Middle frontal gyrus (tissue), 1 donor: Measurements from ENCODE around the gene NAP1L4.

Source experiments
- DNase-seq: peaks from one replicate; pipeline ENCODE4 v3.0.0-alpha.2; 2015; ENCODE audit warnings: low spot score; ENCODE audit errors: extremely low spot score

Gene NAP1L4

DNA sequence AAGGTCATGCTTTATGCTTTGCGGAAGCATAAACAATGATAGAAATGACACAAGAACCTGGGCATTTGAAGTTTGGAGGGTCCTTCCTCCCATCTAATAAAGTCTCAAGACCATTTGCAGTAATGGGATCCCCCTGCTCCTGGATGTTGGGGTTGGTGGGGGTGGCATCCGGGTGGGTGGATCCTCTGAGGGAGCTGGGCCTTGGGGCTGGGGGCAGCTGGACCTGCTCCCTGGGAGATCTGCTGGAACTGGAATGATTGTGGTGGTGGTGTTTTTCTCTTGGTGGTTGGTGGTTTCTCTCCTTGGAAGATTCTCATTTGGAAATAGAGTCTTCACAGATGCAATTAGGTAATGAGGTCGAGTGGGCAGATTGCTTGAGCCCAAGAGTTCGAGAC is 2.2 kb upstream of the NAP1L4 start:
- DNase-seq, result no peak

- DNase-seq, result no peak
Measured at GRCh38 chr11:2992997-2993325, 832 bp upstream of the NAP1L4 start.

DNA sequence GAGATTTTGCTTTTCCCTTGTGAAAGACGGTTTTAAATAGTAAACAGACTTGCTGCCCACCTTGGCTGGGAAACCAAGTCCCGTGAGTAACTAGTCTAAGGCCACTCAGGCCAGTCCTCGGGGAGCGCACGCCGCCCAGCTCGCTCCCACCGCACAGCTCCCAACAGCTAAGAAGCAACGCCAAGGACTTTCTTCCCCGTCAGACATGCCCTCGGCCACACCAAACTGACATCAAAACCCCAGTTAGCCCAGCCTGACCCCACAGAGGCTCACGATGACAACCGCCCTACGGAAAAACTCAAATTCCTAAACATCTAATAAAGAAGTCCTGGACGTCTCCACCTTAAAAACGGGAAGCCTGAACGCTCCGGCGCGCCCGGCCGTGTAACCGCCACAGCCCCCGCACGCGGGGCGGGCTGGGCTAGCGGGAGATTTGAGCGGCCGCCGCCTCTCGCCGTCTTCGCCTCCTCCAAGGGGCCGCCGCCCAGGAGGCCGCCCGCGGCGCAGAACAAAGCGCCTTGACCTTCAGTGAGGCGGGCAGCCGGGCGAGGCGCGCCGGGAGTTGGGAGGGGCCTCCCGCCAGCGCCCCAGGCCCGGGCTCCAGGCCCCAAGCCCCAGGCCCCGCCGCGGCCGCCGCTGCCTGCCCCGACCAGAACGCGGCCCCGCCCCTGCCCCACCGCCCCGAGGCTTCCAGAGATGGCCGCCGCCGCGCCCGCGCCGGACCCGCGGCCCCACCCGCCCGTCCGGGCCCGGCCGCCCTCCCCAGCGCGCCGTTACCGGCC is 486 bp downstream of the NAP1L4 start:
- no peak for DNase-seq

GRCh38 chr11:2990617-2991451 is 1.3 kb downstream of the NAP1L4 start:
- DNase-seq, result no peak

DNA sequence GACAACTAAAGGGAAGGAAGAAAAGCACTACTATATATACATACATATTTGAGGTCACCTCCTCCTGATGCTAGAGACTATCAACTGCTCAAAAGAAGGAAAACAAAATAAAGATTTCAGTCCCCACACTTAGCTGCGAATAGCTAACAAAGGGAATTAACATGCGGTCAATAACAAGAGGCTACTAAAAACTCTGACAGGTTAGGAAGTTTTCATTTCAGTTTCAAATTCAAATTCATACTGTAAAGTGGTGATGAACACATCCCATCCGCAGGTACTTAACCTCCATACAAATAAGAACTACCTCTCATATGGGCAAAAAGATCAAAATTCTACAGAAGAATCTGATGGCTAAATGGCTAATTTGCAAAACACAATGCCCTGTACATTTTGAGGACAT is 2.6 kb downstream of the NAP1L4 start:
- DNase-seq, result no peak

DNA sequence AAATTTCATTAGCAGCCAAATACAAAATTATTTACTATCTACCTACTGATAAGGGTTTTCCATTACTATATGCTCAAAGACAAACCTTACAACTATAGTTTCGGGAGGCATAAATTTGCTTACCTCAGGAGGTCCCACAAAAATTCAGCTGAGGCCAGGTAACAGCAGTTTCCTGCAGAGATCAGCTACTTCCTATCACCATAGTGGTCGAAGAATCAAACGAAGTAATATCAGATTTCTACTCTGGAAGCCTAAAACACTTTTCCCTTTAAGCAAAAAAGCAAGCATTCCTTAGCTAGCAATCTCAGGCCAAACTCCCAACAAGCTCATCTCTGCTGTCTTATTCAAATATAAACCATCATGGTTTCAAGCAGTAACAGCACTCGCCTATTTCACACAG is 3.1 kb downstream of the NAP1L4 start:
- DNase-seq, result no peak

- DNase-seq, result no peak
Measured at GRCh38 chr11:2987881-2988861, 4.0 kb downstream of the NAP1L4 start.

GRCh38 chr11:2983908-2984307 is 8.2 kb downstream of the NAP1L4 start:
- no peak for DNase-seq

- no peak for DNase-seq
Measured at GRCh38 chr11:2982214-2982613, 9.9 kb downstream of the NAP1L4 start.

- DNase-seq, result no peak
Measured at GRCh38 chr11:2981130-2981529, 11.0 kb downstream of the NAP1L4 start.

DNA sequence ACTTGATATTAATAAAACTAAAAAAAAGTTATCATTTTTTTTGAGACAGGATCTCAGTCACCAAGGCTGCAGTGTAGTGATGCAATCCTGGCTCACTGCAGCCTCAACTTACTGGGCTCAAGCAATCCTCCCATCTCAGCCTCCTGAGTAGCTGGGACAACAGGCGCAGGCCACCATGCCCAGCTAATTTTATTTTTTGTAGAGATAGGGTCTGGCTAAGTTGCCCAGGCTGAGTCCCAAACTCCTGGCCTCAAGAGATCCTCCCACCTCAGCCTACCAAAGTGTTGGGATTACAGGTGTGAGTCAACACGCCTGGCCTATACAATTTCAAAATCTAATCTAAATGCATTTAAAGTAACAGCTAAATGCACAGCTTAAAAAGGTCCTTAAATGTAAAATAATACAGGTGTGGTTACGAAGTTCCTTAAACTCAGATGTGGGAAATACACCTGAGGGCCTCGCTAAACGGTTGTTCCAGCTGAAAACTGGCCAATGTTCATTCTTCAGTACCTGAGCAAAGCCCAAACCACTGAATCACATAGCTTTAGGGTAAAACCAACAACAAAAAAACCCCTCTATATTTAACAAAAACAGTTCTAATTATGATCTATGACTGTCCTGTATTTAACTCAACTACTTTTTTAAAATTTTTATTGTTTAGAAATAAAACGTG is 11.8 kb downstream of the NAP1L4 start:
- DNase-seq, result no peak

DNA sequence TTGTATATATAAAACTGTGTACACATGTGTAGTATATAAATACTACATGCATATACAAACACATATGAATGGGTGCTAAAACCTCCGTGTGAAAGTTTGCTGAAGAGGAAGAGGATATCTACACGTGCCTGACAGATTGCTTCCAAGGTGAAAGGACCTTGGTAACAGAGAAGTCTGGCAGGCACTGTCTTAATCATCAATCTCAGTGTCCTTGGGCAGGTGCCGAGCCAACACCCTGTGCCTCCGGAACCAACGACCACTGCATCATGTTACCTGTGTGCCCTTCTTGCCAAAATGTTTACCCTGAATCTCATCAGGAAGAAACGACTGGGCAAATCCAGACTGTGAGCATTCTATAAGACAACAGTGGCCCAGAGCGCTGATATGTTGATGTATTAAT is 15.0 kb downstream of the NAP1L4 start:
- DNase-seq, result no peak

- no peak for DNase-seq
Measured at GRCh38 chr11:2976294-2977063, 15.7 kb downstream of the NAP1L4 start.

GRCh38 chr11:2975594-2975993 is 16.5 kb downstream of the NAP1L4 start:
- peak; percentile 24 for DNase-seq

DNA sequence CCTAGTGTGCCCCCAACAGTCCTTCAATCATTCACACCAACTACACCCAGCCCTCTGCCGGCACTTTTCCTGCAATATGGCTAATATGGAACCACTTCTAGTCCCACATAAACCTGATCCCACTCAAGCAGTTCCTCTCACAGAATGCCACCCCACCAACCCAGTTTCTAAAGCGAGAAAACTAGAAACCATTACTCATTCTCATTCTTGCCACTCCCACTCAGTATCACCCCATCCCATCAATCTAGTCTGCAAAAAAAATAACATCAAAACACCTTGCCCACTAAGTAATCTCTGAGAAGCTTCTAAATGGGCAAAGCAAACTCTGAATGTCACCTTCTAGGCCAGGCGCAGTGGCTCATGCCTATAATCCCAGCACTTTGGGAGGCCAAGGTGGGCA is 17.9 kb downstream of the NAP1L4 start:
- DNase-seq, result no peak

DNA sequence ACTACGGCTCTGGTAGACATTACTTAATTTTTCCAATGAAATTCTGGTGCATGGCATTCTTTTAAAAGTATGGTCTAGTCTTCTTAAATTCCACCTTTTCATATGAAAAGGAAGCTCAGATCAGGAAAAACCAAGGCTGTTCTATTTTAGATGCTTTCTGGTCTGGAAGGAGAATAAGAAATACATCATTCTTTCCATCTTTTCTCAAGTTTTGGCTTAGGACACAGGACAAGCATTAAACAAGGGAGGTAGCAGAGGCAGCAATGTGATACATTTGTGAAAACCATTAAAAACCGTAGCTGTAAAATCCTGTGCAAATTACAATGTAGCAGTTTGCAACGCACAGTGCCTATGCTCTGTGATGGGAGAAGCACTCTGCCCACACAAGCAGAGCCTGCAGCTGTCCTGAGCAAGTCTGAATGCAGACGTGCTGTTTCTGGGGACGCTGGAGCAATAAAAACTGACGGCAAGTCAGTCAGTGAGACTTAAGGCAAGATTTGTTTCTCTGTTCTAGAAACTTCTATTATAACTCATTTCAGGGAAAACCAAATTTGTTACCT is 23.7 kb downstream of the NAP1L4 start:
- DNase-seq, result no peak

DNA sequence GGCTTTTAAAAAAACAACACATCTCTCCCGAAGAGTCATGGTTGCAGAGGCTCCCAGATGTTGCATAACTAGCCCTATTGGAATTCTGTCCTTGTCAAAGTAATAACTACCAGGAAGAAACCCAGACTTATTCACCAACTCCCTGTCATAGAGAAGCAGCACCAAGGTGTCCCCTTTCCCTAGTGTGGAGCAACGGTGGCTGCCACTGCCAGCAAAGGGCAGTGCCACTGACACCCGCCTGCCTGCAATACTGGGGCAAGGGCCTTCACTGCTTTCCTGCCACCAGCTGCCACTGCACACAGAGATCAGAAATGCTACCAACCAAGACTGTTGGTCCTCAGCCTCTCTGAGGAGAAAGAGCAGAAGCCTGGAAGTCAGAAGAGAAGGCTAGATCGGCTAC is 27.3 kb downstream of the NAP1L4 start:
- DNase-seq, result no peak

DNA sequence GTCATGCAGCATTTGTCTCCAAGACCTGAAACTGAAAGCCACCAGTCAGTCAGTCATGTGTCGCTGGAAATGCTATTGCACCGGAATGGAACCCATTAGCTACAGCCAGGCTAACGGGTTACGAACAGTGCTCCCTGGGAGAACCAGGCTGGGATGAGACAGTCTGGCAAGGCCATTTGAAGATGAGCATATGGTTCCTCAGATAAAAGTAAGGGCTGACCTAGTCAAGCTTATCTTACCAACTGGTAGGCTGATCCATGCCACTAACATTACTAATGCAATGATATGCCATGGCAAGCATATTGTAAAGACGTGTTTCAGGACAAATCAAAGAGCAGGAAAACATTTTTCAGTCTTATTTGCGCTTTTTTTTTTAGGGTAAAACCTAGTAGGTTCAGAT is 28.4 kb downstream of the NAP1L4 start:
- no peak for DNase-seq

DNA sequence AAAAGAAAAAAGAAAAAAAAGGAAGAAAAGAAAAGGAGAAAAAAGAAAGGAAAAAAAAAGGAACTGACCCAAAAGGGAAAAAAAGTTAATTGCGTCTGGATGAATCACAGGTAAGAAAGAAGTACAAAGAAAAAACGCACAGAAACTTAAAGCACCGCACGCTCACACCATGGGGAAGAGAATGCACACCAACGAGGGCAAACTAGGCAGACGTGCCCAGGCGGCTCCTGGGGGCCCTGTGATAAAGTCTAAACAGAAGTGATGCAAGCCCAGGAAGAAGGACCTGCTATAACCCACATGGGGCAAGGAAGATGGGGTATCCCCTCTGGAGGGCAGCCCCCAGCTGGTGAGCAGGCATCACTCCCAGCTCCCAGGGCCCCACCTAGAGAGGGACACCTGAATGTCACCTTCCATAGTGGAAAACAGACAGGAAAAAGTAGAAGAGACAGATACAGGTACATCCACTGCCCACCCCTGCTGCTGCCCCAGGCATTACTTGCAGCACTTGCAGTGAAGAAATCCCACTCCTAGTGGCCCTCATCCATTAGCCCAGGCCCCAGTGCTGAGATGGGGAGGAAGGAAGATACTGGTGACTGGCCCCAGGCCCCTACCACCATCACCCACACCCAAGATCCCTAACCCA is 28.9 kb downstream of the NAP1L4 start:
- DNase-seq, result no peak

- DNase-seq, result no peak
Measured at GRCh38 chr11:2961080-2961479, 31.0 kb downstream of the NAP1L4 start.
